BJ (cell line): Measurements from ENCODE around the gene EIF4G3. TPM values are rescaled to one million over a fixed set of nuclear protein-coding genes. Genes with fewer than 3 reads are reported as not detected.

Experiments
- CTCF ChIA-PET: fragments of 350-600 bp; formaldehyde crosslinking; extraction: SDS; loops from one replicate; lab custom pipeline; 2021; ENCODE audit warnings: antibody characterized with exemption, inconsistent platforms; lab: Yijun Ruan, JAX
- POLR2A ChIA-PET: fragments of 300-600 bp; sonication (Branson Sonifier 250); formaldehyde crosslinking; extraction: SDS; loops from one replicate; lab custom pipeline; 2021; ENCODE audit warnings: antibody characterized with exemption; lab: Charles Lee
- DNase-seq: peaks from one replicate; pipeline ENCODE4 v3.0.0-alpha.2; 2011; ENCODE audit warnings: low read depth
- H3K27me3 ChIP-seq: 2 replicates; pipeline ENCODE4 v1.6.0; 2011; ENCODE audit warnings: low read length; ENCODE audit not compliant: control insufficient read depth, insufficient read depth
- H3K36me3 ChIP-seq: 2 replicates; pipeline ENCODE4 v1.5.1; 2011; ENCODE audit warnings: low read length; ENCODE audit not compliant: control insufficient read depth, insufficient read depth
- H3K4me3 ChIP-seq: 2 replicates; pipeline ENCODE4 v1.5.1; 2011; ENCODE audit warnings: low read depth, mild to moderate bottlenecking, control low read depth, low read length
- polyA plus RNA-seq: library from polyadenylated mRNA; depleted of rRNA; stranded (reverse); fragments of >200 nt; gene quantifications from 2 replicates; pipeline ENCODE4 v1.2.3, GENCODE V29; 2011; rRNA removed
- small RNA-seq: library from RNA; depleted of rRNA; stranded (forward); fragments of <200 nt; gene quantifications from one replicate; pipeline ENCODE3, GENCODE V24; 2012; ENCODE audit warnings: low replicate concordance, low read depth; ENCODE audit not compliant: insufficient read length
- TF ChIP-seq, protein P1 (sequence below): IDR thresholded peaks from 2 replicates; pipeline ENCODE4 v1.5.1; 2011; ENCODE audit warnings: low read depth, mild to moderate bottlenecking, control low read depth, inconsistent platforms, low read length, moderate library complexity; ENCODE audit not compliant: insufficient read depth

Gene EIF4G3
- polyA plus RNA-seq, 1 experiment, result 62.0 TPM

DNA sequence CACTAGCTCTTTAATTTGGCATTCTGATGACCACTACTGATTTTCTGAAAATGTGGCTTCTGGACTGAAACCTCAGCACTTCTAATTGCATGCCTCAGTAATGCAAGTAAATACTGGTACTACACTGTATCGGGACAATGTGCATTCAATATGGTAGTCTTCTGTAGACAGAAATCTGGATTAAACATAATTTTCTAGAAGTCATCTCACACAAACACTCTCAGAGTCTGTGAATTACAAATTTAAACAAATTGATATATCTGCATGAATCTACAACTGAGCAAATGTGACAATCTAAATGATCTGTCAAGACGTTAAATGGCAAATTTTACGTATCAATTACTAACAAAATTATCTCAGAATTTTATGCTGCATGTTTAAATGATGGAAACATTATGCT lies 413.3 kb downstream of the EIF4G3 start:
- H3K36me3 ChIP-seq, result peaks cover 17% of the 10 kb centered on the region
- TF ChIP-seq, protein P1, sequence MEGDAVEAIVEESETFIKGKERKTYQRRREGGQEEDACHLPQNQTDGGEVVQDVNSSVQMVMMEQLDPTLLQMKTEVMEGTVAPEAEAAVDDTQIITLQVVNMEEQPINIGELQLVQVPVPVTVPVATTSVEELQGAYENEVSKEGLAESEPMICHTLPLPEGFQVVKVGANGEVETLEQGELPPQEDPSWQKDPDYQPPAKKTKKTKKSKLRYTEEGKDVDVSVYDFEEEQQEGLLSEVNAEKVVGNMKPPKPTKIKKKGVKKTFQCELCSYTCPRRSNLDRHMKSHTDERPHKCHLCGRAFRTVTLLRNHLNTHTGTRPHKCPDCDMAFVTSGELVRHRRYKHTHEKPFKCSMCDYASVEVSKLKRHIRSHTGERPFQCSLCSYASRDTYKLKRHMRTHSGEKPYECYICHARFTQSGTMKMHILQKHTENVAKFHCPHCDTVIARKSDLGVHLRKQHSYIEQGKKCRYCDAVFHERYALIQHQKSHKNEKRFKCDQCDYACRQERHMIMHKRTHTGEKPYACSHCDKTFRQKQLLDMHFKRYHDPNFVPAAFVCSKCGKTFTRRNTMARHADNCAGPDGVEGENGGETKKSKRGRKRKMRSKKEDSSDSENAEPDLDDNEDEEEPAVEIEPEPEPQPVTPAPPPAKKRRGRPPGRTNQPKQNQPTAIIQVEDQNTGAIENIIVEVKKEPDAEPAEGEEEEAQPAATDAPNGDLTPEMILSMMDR, result no peak
- POLR2A ChIA-PET, result no interaction called here
- no peak for DNase-seq
- H3K4me3 ChIP-seq, result no peak overlapping the region
- CTCF ChIA-PET, result interaction anchor here (0.9 kb wide), 1 partner anchor 10 kb away, joined by 4 read pairs; no protein-coding TSS in a partner anchor
- H3K27me3 ChIP-seq, result no peaks in the 10 kb centered on the region

DNA sequence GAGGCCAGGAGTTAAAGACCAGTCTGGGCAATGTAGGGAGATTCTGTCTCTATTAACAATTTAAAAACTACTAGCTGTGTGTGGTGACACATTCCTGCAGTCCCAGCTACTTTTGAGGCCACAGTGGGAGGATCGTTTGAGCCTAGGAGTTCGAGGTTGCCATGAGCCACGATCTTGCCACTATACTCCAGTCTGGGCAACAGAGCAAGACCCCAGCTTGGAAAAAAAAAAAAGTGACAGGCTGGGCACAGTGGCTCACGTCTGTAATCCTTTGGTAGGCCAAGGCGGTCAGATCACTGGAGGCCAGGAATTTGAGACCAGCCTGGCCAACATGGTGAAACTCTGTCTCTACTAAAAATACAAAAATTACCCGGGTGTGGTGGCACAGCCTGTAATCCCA lies 416.4 kb downstream of the EIF4G3 start:
- Histone ChIP-seq H3K4me3 (no peak overlapping the region), H3K27me3 (no peaks in the 10 kb centered on the region), H3K36me3 (peaks cover 15% of the 10 kb centered on the region)
- TF ChIP-seq, protein P1, result no peak
- ChIA-PET POLR2A (no interaction called here), CTCF (no interaction called here)
- DNase-seq, result no peak

Small RNA genes within 50 kb of the gene (small RNA-seq; reads per million reads assigned to genes)
- gene AL627311.1 (not detected), gene MIR1256 (5.7 reads per million, percentile 65 among the genes with 10 or more reads in this experiment), gene RNU7-200P (not detected)

Other genes with a start within 250 kb of the EIF4G3 start
- 70.7 and 150 TPM in 2 replicates for gene ECE1, start 113.6 kb upstream of the EIF4G3 start, polyA plus RNA-seq